Kidney tubule cell (primary cell): Measurements from ENCODE around the gene DUSP14.
"Not testable (repeated sequence)": the region's sequence is repeated elsewhere in the genome, so short reads cannot be mapped to it uniquely, and the experiment has no call there.

ENCODE experiments used
- DNase-seq: peaks from one replicate; pipeline ENCODE4 v3.0.0-alpha.2; 2018; ENCODE audit warnings: low spot score

DUSP14 gene, protein sequence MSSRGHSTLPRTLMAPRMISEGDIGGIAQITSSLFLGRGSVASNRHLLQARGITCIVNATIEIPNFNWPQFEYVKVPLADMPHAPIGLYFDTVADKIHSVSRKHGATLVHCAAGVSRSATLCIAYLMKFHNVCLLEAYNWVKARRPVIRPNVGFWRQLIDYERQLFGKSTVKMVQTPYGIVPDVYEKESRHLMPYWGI

DNA sequence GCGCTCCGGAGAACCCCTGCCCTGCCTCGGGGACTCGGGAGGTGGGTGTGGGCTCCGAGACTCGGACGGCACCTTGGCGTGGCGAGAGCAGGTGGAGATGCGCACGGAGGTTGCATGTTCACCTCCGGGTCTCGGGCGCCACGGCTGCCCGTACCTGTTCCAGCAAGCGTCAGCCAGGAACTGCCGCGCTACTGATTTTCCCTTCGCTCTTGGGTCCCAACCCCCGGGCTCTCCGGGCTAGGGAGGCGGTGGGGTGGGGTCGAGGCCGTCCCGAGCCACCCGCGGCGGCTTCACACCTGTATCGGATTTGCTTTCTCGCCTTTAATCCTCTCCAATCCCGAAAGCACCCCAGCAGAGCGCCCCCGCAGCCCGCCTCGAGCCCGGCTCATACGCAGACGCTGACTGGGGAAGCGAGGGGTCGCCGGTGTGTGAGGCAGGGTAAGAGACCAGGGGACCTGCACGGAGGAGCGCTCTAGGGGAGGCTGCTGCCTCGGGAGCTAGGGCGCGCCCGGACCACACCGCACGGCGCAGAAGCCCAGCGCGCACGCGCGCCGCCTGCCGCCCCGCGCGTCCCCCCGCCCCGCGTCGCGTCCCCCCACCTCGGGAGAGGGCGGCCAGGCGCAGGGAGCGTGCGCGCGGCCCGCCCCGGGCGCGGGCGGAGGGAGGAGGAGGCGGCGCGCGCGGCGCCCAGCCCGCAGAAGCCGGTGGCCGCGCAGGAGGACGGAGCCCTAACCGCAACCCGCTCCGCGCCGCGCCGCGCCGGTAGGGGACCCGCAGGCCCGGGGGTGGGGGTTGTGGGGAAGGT is at the start of gene DUSP14:
Gene DUSP14 (plus strand): TSS at position 695 of the 805 bp plus-strand sequence. CDS start 22,382 bp downstream, outside the sequence.
- DNase-seq: peak; percentile 91

DNA sequence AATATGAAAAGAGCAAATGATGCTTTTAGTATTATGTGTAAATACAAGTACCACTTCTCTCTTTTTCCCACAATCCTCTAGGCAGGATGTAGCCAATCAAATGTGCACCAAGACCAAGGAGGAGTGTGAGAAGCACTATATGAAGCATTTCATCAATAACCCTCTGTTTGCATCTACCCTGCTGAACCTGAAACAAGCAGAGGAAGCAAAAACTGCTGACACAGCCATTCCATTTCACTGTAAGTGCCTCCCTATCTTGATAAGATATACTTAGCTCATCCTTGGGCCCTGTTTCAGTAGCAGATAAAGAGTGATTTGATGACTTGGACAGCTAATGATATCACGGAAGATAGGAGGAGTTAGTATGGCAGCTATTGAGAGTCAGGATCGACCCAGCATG is 49.3 kb upstream of the DUSP14 start:
- DNase-seq: no peak

DNA sequence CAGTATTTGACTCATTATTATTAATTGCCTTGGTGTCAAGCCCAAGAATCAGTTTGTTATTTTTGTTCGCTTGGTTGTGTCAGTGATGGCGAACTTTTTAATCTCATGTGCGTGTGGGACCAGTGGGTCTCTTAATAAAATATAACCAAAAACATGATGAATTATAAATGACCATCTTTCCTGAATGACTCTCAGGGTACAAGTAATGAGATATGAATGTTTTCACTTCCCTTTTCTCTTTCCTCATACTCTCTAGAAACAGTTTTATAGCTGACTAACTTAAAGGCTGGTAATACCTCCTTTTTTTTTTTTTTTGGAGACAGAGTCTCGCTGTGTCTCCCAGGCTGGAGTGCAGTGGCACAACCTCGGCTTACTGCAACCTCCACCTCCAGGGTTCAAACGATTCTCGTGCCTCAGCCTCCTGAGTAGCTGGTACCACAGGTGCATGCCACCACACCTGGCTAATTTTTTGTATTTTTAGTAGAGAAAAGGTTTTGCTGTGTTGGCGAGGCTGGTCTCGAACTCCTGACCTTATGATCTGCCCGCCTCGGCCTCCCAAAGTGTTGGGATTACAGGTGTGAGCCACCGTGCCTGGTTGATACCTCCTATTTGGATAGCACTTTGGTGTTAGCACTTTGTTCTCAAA is 48.2 kb upstream of the DUSP14 start:
- not testable (repeated sequence) for DNase-seq

DNA sequence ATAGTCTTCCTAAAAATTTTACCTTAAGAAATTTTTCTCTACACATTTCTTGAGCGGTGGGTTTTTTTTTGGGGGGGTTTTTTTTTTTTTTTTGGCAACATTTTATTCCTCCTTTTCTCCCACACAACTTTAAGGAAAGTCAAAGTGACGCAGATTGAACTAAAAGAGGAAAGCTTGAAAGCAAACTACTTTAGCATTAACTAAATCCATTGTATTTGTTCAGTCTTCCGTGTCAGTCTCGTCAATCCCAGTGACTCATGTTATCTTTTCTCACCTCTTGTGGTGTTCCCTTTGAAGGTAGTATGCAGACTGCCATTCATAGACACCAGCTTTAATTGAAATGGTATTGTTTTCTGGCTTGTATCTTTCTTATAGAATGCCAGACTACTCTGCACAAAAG is 43.7 kb upstream of the DUSP14 start:
- peak; percentile 95 for DNase-seq

DNA sequence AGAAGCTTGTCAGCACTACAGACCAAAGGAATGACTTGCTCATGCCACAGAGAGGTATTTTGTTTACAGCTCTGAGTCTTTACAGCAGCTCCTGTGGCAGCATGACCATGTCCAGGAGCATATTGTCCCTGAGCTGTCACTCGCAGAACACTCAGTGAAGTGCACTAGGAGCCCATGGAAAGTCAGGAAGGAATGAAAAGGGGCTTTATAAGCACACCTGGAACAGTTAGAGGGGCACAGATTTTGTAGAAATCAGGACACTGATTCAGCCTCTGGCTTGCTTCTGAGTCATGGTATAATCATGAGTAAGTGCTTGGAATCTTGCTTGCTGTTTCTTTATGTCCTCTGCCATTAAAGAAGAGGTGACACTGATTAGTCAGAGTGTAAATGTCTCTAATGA is 42.0 kb upstream of the DUSP14 start:
- DNase-seq: peak; percentile 74

DNA sequence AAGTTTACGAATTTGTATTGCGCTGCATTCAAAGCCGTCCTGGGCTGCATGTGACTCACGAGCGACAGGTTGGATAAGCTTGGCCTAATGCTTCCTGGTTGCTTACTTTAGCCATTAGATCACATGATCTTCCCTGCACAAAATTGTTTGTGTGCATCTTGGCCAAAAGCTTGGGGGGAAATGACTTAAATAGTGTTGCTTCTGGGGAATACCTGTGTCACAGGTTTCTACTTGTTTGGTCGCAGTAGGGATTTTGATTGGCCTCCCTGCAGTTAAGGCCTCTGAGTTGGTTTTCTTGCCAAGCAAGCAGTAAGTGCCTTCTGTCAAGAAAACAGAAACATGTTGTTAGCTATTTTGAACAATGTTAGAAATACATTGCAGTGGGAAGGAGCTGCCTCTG is 39.6 kb upstream of the DUSP14 start:
- peak; percentile 64 for DNase-seq

DNA sequence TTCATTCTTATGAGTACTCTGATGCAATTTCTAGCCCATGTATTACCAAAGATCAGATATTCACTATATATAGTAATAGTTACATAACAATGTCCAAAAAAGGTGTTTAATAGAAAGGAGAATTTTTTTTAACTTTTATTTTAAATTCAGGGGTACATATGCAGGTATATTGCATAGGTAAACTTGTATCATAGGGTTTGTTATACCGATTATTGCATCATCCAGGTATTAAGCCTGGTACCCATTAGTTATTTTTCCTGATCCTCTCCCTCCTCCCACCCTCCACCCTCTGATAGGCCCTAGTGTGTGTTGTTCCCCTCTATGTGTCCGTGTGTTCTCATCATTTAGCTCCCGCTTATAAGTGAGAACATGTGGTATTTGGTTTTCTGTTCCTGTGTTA is 31.9 kb upstream of the DUSP14 start:
- not testable (repeated sequence) for DNase-seq

DNA sequence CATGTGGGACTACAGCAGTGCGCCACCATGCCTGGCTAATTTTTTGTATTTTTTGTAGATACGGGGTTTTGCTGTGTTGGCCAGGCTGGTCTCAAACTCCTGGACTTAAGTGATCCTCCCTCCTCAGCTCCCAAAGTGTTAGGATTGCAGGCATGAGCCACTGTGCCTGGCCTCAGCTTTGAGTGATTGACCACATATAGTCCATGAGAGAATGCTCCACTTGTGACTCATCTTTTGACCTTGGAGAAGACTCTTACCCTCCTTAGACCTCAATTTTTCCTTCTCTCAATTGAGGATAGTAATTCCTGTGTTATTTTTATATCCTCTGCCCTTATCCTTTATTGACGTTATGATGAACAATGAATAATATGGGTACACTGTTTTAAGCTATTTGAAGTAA is 30.9 kb upstream of the DUSP14 start:
- DNase-seq: peak; percentile 69

DNA sequence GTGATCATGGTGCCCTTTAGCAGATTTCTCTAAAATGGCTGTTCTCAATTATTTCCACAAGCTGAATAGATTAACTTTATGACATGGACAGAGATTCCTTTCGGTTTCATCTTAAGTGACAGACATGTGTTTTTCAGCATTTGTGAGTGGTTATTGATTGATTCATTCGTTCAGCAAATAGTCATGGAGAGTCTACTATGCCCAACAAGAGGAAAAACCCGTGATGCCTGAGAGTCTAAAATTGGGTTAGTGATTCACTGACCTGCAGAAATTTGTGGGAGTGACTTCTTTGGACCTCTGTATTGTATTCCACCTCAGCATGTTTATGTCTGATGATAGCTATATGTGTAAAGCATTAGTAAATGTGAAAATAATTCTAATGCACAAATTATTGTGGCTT is 28.0 kb upstream of the DUSP14 start:
- DNase-seq: peak; percentile 43

DNA sequence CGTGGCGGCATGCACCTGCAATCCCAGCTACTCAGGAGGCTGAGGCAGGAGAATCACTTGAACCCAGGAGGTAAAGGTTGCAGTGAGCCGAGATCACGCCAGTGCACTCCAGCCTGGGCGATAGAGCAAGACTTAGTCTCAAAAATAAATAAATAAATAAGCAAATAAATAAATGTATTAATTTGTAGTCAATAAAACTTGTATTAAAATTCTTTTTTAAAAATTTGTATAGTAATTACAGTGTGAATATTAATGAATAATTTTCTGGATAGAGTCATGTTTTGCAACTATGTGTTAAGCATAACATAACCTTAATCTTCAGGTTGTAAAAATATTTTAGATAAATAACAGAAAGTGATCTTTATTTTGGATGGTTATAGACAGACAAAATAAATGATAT is 27.2 kb upstream of the DUSP14 start:
- DNase-seq: no peak

DNA sequence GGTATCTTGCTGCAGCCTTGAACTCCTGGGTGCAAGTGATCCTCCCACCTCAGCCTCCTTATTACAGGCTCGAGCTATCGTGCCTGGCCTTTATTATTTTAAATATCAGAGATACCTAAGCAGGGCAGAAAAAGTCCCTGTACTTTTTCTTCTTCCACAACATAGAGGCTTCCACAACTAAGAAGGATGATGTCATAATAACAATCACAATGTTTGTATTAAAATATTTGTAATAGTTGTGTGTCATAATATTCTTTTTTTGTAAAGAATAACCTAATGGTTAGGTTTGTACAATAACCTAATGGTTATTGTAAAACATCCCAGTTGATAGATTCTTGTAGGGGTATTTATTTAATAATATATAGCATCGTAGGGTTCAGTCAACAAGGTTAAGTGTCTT is 26.7 kb upstream of the DUSP14 start:
- DNase-seq: no peak

DNA sequence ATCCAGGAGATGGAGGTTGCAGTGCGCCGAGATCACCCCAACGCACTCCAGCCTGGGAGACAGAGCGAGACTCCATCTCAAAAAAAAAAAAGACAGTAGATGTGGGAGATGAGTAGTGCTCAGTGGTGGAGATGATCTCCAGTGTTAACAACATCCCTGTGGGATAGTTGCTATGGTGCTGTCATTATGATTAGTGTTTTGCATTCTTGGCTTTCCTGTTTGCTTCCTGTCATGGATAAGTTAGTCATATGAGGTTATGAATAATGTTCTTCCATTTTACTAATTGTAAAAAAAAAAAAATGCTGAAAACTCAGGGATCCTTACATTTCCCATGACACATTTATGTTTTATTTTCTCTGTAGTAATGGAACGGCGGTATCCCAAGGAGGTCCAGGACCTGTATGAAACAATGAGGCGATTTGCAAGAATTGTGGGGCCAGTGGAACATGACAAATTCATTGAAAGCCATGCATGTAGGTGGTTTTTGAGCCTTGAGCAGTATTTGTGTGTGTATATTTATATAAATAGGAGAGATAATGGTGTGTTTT is 24.5 kb upstream of the DUSP14 start:
- DNase-seq: peak; percentile 66

DNA sequence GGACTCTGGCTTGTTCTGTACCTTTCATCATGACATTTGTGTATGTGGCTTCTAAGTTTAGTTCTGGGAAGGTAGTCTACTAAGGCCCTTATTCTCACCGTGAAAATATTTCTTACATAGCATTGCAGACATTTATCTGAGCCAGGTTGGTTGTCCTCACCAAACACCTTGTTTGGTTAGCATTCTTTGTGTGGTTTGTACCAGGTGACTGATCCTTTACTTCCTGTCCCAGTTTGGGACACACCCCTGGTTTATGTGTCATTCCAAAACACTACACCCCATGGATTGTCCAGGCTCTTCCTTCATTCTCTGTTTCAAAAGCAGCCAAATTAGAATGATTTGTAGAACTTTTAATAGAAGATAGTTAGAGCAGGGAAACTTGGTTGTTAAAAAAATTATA is 23.2 kb upstream of the DUSP14 start:
- peak; percentile 71 for DNase-seq

DNA sequence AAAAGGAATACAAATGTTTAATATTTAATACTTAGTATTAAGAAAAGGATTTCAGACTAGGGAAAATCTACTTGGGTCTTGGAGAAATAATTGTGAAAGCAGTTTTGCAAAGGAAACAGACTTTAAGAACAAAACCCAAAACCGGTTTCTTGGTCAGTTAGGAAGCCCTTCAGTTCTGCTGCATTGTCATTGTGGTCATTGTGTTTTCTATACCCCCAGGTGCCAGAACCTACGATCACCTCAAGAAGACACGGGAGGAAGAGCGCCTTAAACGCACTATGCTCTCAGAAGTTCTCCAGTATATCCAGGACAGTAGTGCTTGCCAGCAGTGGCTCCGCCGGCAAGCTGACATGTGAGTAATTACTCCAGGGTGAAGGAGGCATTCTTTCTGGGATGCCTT is 19.5 kb upstream of the DUSP14 start:
- DNase-seq: no peak

DNA sequence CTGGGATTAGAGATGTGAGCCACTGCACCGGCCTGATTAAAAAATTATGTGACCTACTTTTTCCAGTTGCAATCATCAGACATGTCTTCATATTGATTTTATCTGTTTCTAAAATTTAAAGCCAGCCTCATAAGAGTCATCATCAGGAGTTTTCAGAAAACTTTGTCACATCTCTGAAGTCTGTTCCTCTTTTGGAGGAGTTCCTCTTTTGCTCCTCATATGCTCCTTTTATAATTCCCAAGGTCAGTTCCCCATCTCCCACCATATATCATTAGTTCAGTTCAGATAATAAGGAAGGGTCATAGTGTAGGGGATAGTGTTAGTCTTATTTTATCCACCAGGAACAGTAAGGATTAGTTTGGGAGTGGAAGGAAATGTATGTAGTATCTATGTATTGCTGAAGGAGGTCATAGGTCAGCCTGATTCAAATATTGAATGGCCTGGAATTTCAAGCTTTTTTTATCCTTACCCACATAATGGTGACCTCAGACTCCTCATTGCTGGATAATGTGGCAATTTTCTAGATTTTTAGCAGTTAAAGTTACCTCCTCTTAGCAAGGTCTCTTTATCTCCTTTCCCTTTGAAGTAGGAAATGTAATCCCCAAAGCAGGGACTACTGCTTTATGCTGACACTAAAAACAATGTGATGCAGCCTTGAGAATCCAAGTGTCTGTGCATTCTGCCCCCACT is 13.8 kb upstream of the DUSP14 start:
- no peak for DNase-seq

DNA sequence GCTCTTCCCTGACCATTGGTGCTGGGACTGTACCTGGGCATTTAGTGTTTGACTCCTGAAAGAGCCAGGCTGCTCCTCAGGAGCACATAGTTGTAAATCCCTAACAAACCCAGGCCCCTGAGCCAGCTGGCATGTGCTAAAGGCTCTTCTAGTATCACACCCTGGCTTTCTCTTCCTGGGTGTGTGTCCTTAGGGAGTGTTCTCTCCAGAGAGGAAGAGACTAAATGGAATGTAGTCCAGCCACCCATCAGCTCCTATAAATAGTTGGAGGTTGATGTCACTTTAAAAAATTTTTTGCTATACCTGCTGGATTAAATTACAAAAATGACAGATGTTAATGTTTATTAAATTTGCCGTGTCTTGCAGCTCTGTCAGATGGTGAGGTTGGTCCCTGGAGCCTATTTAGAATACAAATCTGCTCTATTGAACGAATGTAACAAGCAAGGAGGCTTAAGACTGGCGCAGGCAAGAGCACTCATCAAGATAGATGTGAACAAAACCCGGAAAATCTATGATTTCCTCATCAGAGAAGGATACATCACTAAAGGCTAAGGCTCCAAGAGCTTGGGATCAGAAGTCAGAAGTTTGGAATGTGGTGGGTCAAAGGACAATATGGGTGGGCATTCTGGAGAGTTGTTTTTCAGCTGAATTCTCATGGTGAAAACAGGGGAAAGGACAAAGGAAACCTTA is 13.1 kb upstream of the DUSP14 start:
- DNase-seq: peak; percentile 79

DNA sequence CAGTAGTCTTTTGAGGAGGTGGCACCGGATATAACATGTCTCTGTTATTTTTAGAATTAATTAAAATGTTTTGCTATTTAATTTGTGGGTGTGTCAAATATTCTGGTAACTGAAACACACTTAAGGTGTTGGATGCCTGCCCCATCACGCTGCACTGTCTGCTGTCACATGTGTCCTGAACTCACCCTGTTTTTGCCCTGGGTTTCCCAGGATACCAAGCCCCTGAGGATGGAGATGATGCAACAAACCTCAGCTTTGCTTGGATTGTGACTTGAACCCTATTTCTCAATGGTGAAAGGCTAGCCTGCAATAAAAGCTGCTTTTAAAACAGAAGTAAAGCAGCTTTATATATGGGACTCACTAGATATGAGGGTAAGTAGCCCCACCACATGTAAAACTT is 11.5 kb upstream of the DUSP14 start:
- DNase-seq: no peak

DNA sequence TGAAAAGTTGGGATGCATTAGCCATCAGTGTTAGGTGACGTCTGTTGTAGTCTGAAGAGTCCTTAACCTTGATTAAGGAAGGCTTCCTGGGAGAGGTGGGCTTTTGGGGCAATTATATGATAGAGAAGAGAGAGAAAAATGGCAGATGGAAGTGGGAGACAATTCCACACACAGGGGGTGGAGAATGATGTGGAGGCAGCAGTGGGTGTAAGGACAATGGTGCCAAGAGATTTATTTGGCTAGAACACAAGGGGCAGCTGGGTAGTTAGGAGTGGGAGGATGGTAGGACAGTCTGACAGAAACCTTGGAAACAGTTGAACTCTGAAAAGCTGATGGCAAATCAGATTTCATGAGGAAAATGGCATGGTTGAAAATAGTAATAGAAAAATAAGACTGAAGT is 10.7 kb upstream of the DUSP14 start:
- no peak for DNase-seq

DNA sequence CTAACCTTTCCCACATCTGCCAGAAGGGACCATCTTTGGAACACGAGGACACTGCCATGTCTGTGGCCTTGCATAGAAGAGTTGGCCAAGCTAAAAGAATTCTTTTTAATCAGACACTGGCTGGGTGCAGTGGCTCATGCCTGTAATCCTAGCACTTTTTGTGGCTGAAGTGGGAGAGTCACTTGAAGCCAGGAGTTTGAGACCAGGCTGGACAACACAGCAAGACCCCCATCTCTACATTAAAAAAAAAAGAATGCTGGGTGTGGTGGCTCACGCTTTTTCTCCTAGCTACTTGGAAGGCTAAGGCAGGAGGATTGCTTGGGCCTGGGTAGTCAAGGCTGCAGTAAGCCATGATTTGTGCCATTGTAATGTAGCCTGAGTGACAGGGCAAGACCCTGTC is 9.3 kb upstream of the DUSP14 start:
- no peak for DNase-seq

DNA sequence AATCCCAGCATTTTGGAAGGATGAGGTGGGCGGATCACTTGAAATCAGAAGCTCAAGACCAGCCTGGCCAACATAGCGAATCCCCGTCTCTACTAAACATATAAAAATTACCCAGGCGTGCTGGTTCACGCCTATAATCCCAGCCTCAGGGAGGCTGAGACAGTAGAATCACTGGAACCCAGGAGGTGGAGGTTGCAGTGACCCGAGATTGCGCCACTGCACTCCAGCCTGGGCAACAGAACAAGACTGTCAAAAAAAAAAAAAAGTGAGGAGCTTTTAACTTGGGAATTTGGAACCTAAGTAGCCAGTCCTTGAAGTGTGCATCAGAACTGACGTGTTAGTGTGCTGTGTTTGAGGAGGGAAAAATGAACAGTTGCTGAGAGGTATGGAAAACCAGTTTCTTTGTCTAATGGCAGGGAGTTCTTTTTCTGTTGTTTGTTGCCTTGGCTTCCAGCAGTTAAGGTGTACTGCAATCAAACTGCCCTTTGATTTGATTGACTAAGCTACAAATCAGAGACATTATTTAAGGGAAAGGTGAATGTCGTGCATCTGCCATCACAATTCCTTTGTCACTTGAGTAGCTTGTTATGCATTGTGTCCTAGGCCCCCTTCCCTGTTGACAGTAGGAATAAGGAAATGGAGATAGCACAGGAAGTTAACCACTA is 8.6 kb upstream of the DUSP14 start:
- DNase-seq: no peak
